ENCODE results near the gene GART.
"Not testable (repeated sequence)": the region's sequence is repeated elsewhere in the genome, so short reads cannot be mapped to it uniquely, and the experiment has no call there.

Gene GART

GRCh38 chr21:33518899-33519298 lies 23.0 kb downstream of the GART start:
- in situ Hi-C loops (cut with MboI; ENCODE audit: low sequenced_read_pairs), result no loop called here

DNA sequence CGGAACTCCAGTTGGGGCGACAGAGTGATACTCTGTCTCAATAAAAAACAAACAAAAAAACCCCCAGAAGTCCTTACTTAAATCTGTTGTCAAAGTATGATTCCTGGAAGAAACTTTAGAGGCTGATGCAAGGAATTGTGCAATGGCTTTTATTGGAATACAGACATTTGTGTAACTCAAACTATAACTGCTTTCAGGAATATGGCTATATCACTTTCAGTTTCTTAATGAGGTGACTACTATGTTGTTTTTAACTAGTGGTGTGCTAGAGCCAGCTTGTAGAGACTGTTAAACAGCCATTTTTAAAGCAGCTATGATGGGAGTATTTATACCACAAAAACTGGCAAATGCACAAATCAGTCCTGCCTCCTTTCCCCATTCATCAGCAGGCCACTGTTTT lies 27.7 kb downstream of the GART start:
- in situ Hi-C loops (cut with MboI; ENCODE audit: low sequenced_read_pairs), result no loop called here

DNA sequence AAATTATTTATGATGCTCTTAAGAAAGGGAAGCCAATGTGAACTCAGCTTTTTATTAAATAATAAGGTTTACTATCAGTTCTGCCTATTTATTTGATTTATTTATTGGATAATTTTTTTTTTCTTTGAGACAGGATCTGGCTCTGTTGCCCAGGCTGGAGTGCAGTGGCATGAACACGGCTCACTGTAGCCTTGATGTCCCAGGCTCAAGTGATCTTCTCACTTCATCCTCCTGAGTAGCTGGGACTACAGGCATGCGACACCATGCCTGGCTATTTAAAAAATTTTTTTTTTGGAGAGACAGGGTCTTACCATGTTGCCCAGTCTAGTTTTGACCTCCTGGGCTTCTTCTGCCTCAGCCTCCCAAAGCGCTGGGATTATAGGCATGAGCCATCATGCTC lies 29.4 kb downstream of the GART start:
- in situ Hi-C loops (cut with MboI; ENCODE audit: low sequenced_read_pairs), result no loop called here

DNA sequence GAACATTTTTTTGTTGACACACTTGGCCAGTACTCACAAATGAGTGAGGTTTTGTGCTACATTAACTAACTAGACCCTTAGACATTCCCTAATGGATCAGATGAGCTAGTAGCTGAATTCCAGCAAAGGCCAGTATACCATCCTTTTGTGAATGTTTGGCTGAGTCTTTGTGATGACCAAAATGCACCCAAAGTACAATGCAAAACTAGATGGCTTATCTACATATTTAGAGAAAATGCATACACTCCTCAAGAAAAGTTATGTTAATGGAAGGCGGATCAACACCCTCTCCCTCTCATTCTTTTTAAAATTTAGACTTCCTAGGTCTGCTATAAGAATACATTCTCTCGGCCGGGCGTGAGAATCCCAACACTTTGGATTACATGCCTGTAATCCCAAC lies 30.3 kb downstream of the GART start:
- in situ Hi-C loops (cut with MboI; ENCODE audit: low sequenced_read_pairs), result no loop called here

DNA sequence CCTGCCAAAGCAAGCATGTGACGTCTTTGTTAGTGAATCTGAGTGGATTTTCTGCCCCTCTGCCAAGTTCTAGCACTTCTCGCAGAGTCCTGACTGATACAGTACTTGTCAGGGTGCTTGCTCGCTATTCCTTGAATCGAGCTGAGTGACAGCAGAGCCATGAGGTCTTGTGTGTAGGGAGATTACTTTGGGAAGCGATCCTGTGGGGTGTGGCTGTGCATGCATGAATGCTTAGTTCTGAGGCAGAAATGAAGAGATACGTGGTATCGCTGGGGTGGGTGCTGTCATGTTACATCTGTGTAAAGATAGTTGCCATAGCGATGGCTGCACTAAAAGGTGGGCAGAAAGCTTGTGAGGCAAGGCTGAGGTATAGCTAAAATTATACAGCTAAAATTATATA lies 31.1 kb downstream of the GART start:
- in situ Hi-C loops (cut with MboI; ENCODE audit: low sequenced_read_pairs), result no loop called here

DNA sequence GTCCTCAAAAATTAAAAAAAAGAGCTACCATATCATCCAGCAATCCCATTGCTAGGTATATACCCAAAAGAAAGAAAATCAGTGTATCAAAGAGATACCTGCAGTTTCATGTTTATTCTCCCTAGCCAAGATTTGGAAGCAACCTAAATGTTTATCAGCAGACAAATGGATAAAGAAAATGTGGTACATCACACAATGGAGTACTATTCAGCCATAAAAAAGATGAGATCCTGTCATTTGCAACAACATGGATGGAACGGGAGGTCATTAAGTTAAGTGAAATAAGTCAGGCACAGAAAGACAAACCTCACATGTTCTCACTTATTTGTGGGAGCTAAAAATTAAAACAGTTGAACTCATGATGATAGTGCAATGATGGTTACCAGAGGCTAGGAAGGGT lies 34.9 kb downstream of the GART start:
- in situ Hi-C loops (cut with MboI; ENCODE audit: low sequenced_read_pairs), result not testable (repeated sequence)

- in situ Hi-C loops (cut with MboI; ENCODE audit: low sequenced_read_pairs), result no loop called here
Measured at GRCh38 chr21:33505833-33506232, 36.1 kb downstream of the GART start.

- in situ Hi-C loops (cut with MboI; ENCODE audit: low sequenced_read_pairs), result no loop called here
Measured at GRCh38 chr21:33496345-33496744, 45.6 kb downstream of the GART start.

- in situ Hi-C loops (cut with MboI; ENCODE audit: low sequenced_read_pairs), result no loop called here
Measured at GRCh38 chr21:33495743-33496142, 46.2 kb downstream of the GART start.

DNA sequence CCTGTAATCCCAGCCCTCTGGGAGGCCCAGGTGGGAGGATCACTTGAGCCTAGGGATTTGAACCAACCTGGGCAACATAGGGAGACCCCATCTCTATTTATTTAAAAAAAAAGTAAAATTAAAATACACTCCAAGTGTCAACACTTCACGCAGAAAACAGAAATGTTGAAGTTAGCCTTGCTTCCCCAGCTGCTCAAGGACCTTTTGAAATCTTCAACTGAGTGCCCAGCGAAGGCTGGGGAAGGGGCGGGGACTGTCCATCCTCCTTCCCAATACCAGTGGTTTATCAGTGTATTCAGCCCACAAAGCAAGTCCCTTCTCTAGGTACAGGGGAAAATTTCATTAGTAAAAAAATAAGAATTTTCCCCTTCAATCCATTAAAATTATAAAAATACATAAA lies 48.2 kb downstream of the GART start:
- in situ Hi-C loops (cut with MboI; ENCODE audit: low sequenced_read_pairs), result no loop called here

DNA sequence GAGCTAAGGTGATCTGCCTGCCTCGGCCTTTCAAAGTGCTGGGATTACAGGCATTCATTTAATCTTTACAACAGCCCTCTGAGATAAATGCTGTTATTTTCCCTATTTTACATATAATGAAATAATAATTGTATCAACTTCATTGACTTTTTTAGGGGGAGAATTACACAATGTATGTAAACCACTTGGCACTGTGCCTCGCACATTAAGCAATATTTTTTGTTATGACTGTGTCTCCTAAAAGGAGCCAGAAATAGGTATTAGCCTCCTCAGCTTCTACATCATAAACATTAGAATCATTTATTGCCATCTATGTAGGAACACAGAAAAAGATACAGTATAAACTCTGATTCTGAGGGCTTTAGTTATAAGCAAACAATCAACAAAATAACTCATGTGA lies 49.3 kb downstream of the GART start:
- in situ Hi-C loops (cut with MboI; ENCODE audit: low sequenced_read_pairs), result no loop called here

DNA sequence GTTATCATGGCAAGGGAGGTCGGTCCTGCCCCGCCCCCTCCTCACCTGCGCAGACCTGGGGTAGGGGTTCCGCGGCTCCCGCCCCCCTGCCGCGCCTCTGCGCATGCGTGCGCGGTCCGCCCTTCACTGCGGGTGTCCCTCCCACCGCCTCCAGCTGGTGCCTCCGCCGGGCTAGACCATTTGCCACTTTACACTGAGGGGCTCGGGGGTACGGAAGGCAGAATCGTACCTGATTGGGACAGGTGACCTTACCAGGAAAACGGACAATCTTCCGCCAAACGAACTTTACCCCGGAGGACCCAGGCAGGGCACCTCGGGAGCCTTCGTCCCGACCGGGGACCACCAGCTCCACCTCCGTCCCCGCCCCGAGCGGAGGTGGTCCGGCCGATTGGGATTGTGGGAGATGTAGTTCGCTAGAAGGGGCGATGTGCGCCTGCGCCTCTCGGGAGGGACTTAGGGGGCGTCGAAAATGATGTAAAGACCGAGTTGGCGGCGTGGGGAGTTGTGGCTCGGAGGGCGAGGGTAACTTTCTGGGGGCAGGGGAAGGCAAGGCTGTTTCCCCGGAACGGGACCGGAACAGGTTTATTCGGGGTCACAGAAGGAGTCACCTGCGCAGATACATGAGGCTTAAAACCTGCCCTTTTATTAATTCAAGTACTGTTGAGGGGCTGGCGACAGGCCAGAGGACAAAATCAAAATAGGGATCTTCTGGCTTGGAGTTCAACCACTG lies 50.4 kb downstream of the GART start, which contains the start of gene DNAJC28:
Gene DNAJC28 (minus strand): TSS at position 344 of the 730 bp plus-strand sequence. CDS start 2,323 bp downstream, outside the sequence.
- in situ Hi-C loops (cut with MboI; ENCODE audit: low sequenced_read_pairs), result no loop called here

- in situ Hi-C loops (cut with MboI; ENCODE audit: low sequenced_read_pairs), result no loop called here
Measured at GRCh38 chr21:33490991-33491372, 50.9 kb downstream of the GART start.

- in situ Hi-C loops (cut with MboI; ENCODE audit: low sequenced_read_pairs), result no loop called here
Measured at GRCh38 chr21:33488936-33489335, 53.0 kb downstream of the GART start.

DNA sequence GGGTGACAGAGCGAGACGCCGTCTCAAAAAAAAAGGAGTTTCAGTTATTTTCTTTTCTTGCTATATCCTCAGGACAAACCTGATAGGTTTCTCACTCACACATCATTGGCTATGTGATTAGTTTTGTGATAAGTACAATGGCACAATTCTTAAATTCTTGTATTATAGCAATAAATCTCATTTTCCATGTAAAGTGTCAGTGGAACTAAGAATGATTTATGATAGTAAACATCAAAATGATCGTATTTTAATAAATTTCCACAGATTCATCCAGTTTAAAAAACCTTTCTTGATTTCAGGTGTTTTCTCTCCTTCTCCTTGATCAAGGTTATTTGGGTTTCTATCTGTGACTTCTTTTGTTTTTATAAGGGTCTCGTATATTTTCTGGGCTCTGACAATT lies 53.9 kb downstream of the GART start:
- in situ Hi-C loops (cut with MboI; ENCODE audit: low sequenced_read_pairs), result no loop called here

DNA sequence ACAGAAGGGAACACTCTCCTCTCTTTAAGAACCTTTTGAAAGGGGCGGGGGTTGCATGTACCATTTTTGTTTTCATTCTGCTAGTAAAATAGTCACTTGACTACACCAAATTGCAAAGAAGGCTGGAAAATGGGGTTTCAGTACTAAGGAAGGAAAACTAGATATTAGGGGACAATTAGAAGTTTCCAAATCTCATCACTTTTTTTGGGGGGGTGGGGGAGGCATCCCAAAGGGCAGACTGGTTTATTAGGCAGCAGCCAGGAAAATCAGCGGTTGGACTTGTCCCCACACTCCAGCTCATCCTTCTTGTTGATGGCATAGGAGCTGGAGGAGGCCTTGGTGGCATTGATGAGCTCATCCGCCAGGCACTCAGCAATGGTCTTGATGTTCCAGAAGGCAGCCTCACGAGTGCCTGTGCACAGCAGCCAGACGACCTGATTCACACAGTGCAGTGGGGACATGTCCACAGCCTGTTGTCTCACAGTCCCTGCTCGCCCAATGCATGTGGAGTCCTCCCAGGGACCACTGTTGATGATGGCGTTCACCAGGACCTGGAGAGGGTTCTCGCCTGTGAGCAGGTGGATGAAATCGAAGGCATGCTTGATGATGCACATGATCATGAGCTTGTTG lies 60.5 kb downstream of the GART start:
- in situ Hi-C loops (cut with MboI; ENCODE audit: low sequenced_read_pairs), result no loop called here

GRCh38 chr21:33480481-33481103 lies 61.3 kb downstream of the GART start:
- in situ Hi-C loops (cut with MboI; ENCODE audit: low sequenced_read_pairs), result no loop called here

GRCh38 chr21:33479679-33480480 lies 62.0 kb downstream of the GART start, which contains the start of gene TMEM50B:
Gene TMEM50B, minus strand, starts transcription at chr21:33479974. Its CDS starts 11,089 bp downstream, at chr21:33468885.
- in situ Hi-C loops (cut with MboI; ENCODE audit: low sequenced_read_pairs), result no loop called here

DNA sequence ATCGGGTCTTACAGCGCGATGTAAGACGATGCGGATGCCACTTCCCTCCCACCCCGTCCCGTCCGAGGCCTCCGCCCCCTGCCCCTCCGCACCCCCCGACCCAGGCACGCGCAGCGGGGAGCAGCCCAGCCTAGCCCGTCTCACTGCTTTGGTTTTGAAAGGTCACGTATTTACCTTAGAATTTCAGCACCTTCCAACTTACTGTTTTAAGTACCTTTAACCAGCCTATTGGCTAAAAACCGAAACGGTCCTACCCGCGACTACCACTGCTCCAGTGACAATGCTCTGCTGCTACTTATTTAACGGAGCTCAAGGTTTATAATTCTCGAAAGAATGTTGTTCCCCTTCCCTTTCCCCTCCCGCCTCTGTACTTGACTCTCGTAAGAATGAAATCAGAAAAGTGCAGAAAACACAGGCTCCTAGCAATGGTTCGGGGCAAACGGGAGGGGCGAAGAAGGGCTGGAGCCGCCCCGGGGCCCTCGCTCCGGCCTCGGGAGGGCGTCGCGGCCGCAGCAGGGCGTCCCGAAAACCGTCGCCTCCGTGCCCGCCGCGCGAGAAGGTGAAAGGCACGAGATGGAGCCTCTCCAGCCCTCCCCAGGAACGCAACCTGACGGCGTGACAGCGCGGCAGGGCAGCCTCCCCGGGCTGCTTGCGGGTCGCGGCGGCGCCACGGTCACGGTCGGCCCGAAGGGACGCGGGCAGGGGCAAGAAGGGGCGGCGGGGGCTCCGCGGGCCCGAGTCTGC lies 62.8 kb downstream of the GART start:
- in situ Hi-C loops (cut with MboI; ENCODE audit: low sequenced_read_pairs), result no loop called here

- in situ Hi-C loops (cut with MboI; ENCODE audit: low sequenced_read_pairs), result no loop called here
Measured at GRCh38 chr21:33478182-33478581, 63.7 kb downstream of the GART start.

DNA sequence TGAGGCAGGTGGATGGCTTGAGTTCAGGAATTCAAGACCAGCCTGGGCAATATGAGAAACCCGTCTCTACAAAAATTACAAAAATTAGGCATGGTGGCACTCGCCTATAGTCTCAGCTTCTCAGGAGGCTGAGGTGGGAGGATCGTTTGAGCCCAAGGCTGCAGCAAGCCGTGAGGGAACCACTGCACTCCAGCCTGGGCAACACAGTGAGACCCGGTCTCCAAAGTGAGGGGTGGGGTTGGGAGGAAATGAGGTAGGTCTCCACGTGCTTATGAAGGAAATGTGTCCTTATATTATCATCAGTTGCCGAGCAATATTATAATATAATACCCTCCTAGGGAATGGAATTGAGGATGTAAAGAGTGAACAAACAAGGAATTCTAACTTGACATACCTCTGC lies 64.9 kb downstream of the GART start:
- in situ Hi-C loops (cut with MboI; ENCODE audit: low sequenced_read_pairs), result no loop called here
